HCT116 (cell line): Measurements from ENCODE around the gene TIMM13.

ENCODE experiments used
- CTCF ChIP-seq, 3 experiments: fragments of 200-600 bp in 1 of 3; sonication (generic) in 1 of 3; IDR thresholded peaks in 2 of 3; conservative IDR thresholded peaks in 1 of 3; 2 replicates each; pipeline ENCODE4 v1.5.1; 2012 to 2017; ENCODE audit warnings: low read depth in 2 of 3, low read length in 2 of 3, antibody characterized with exemption in 1 of 3, borderline replicate concordance in 1 of 3, control low read depth in 1 of 3, mild to moderate bottlenecking in 1 of 3, mixed read lengths in 1 of 3, mixed run types in 1 of 3, moderate library complexity in 1 of 3; ENCODE audit not compliant: insufficient read depth in 1 of 3
- EZH2 ChIP-seq: fragments of 200-600 bp; sonication (generic); IDR thresholded peaks from 2 replicates; pipeline ENCODE4 v1.6.1; 2017; ENCODE audit warnings: antibody characterized with exemption, mixed run types
- POLR2A ChIP-seq: IDR thresholded peaks from 2 replicates; pipeline ENCODE4 v1.7.0; 2011; ENCODE audit warnings: borderline replicate concordance; ENCODE audit not compliant: insufficient read depth, insufficient read length; ENCODE audit errors: extremely low read depth
- REST ChIP-seq: IDR thresholded peaks from 2 replicates; pipeline ENCODE4 v1.6.1; 2012; ENCODE audit warnings: low read depth
- ZFX ChIP-seq: fragments of 450-650 bp; IDR thresholded peaks from 2 replicates; pipeline ENCODE4 v1.6.1; 2017

GRCh38 chr19:2391118-2391725, 36.2 kb downstream of the TIMM13 start:
- no peak for TF ChIP-seq EZH2
- peak; percentile 75 to 81 (median 80); a peak in 5 of 6 replicates for TF ChIP-seq CTCF (IDR thresholded peaks at IDR 0.05 in 2 of 3, conservative IDR thresholded peaks at IDR 0.05 in 1 of 3; ENCODE audit: borderline replicate concordance in 1 of 3, insufficient read depth in 1 of 3, low read depth in 2 of 3, low read length in 2 of 3)
- no peak for TF ChIP-seq REST
- no peak for TF ChIP-seq POLR2A
- TF ChIP-seq ZFX: no peak
